Measurements from ENCODE around the gene IL16.

DNA sequence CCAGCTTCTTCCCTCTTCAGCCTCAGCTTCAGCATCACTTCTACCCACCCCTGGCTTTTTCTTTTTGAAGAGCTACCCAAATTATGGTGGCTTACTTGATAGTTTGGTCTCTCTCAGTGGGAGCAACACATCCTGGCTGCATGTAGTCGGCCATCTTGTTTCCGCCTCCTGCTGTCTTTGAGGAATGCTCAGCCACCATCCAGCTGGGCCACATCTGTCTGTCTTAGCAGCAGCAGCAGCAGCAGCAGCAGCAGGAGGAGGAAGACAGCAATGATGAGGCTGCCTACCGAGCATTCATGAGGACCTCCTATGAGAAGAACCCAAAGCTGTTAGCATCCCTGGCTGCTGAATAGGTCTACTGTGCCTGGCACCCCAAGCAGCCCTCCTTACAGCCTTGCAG is 19.7 kb downstream of the IL16 start:
- TF ChIP-seq, protein P1, sequence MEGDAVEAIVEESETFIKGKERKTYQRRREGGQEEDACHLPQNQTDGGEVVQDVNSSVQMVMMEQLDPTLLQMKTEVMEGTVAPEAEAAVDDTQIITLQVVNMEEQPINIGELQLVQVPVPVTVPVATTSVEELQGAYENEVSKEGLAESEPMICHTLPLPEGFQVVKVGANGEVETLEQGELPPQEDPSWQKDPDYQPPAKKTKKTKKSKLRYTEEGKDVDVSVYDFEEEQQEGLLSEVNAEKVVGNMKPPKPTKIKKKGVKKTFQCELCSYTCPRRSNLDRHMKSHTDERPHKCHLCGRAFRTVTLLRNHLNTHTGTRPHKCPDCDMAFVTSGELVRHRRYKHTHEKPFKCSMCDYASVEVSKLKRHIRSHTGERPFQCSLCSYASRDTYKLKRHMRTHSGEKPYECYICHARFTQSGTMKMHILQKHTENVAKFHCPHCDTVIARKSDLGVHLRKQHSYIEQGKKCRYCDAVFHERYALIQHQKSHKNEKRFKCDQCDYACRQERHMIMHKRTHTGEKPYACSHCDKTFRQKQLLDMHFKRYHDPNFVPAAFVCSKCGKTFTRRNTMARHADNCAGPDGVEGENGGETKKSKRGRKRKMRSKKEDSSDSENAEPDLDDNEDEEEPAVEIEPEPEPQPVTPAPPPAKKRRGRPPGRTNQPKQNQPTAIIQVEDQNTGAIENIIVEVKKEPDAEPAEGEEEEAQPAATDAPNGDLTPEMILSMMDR (conservative IDR thresholded peaks at IDR 0.05 in 1 of 2, IDR thresholded peaks at IDR 0.05 in 1 of 2; ENCODE audit: extremely low read depth in 1 of 2, insufficient read depth in 1 of 2, low read depth in 1 of 2, low read length in 2 of 2) = no peak
- no peak for TF ChIP-seq EZH2 (IDR thresholded peaks at IDR 0.05; ENCODE audit: borderline replicate concordance, low read length)

Data from mammary epithelial cell (primary cell).